Esophagus muscularis mucosa (tissue), 3 donors: ENCODE results near the gene DKKL1.

Source experiments
- POLR2AphosphoS5 ChIP-seq, 2 donors: sonication (generic); formaldehyde crosslinking; IDR thresholded peaks; one replicate each; pipeline ENCODE4 v1.6.1; 2017; ENCODE audit warnings: antibody characterized with exemption in 2 of 2
- TF ChIP-seq, protein P1 (sequence below), 3 experiments: fragments of 200-600 bp in 2 of 3; fragments of 450-650 bp in 1 of 3; sonication (generic) in 2 of 3; IDR thresholded peaks; one replicate each; pipeline ENCODE4 v1.5.1; 2017 to 2019; ENCODE audit warnings: antibody characterized with exemption in 3 of 3, mild to moderate bottlenecking in 2 of 3, moderate library complexity in 1 of 3

DNA sequence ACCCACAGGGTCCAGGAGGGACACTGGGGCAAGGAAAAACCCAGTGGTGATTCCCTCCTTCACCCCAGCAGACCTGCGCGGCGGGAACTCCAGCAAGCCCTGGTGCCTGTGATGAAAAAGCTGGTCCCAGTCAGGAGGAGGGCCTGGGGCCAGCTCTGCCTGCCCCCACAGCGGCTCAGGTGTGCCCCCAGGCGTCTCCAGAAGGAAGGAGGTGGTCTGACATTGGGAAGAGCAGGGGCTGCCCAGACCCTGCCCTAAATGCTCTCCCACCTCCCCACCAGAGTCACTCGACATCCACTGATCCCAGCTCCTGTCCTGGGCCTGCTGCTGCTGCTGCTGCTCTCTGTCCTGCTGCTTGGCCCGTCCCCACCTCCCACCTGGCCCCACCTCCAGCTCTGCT lies 53.4 kb downstream of the DKKL1 start:
- TF ChIP-seq, protein P1, sequence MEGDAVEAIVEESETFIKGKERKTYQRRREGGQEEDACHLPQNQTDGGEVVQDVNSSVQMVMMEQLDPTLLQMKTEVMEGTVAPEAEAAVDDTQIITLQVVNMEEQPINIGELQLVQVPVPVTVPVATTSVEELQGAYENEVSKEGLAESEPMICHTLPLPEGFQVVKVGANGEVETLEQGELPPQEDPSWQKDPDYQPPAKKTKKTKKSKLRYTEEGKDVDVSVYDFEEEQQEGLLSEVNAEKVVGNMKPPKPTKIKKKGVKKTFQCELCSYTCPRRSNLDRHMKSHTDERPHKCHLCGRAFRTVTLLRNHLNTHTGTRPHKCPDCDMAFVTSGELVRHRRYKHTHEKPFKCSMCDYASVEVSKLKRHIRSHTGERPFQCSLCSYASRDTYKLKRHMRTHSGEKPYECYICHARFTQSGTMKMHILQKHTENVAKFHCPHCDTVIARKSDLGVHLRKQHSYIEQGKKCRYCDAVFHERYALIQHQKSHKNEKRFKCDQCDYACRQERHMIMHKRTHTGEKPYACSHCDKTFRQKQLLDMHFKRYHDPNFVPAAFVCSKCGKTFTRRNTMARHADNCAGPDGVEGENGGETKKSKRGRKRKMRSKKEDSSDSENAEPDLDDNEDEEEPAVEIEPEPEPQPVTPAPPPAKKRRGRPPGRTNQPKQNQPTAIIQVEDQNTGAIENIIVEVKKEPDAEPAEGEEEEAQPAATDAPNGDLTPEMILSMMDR (IDR thresholded peaks at IDR 0.05): no peak
- TF ChIP-seq POLR2AphosphoS5 (IDR thresholded peaks at IDR 0.05): no peak
